IPS-20b (cell line): ENCODE measurements around the gene VRK1.
"Not testable (repeated sequence)": the region's sequence is repeated elsewhere in the genome, so short reads cannot be mapped to it uniquely, and the experiment has no call there.

ENCODE experiments used
- H3K27ac ChIP-seq: one replicate; pipeline ENCODE4 v1.5.1; 2013; ENCODE audit warnings: low read length
- H3K27me3 ChIP-seq: 2 replicates; pipeline ENCODE4 v1.6.1; 2013; ENCODE audit warnings: mild to moderate bottlenecking, low read length, inconsistent platforms; ENCODE audit not compliant: insufficient read depth
- H3K36me3 ChIP-seq: 2 replicates; pipeline ENCODE4 v1.6.1; 2013; ENCODE audit warnings: low read depth, mild to moderate bottlenecking, inconsistent platforms, low read length, moderate library complexity; ENCODE audit not compliant: insufficient read depth
- H3K4me1 ChIP-seq: 2 replicates; pipeline ENCODE4 v1.6.1; 2013; ENCODE audit warnings: mild to moderate bottlenecking, control low read depth, inconsistent platforms, low read length, moderate library complexity; ENCODE audit not compliant: insufficient read depth
- H3K4me3 ChIP-seq: 2 replicates; pipeline ENCODE4 v1.5.1; 2013; ENCODE audit warnings: mild to moderate bottlenecking, low read length, inconsistent platforms
- H3K9ac ChIP-seq: 2 replicates; pipeline ENCODE4 v1.6.1; 2013; ENCODE audit warnings: low read depth, mild to moderate bottlenecking, inconsistent platforms, low read length, moderate library complexity
- H3K9me3 ChIP-seq: 2 replicates; pipeline ENCODE4 v1.6.1; 2013; ENCODE audit warnings: mild to moderate bottlenecking, low read depth, low read length, inconsistent platforms; ENCODE audit not compliant: insufficient read depth

Gene VRK1

GRCh38 chr14:96858643-96859042 is 61.5 kb downstream of the VRK1 start:
- Histone ChIP-seq H3K27ac (no peak overlapping the region), H3K9me3 (no peaks in the 10 kb centered on the region), H3K36me3 (peaks cover 45% of the 10 kb centered on the region), H3K27me3 (no peaks in the 10 kb centered on the region), H3K4me3 (no peak overlapping the region), H3K9ac (no peak overlapping the region), H3K4me1 (peaks cover 22% of the 10 kb centered on the region; the same call in 1 of the 2 replicates)

- Histone ChIP-seq H3K27ac (no peak overlapping the region), H3K4me3 (peak overlapping the region; percentile 50), H3K9ac (peak overlapping the region; percentile 62; the same call in 1 of the 2 replicates), H3K27me3 (no peaks in the 10 kb centered on the region), H3K9me3 (no peaks in the 10 kb centered on the region), H3K36me3 (peaks cover 22% of the 10 kb centered on the region), H3K4me1 (peaks cover 24% of the 10 kb centered on the region; the same call in 1 of the 2 replicates)
These were observed 64.6 kb downstream of the VRK1 start for GRCh38 chr14:96861568-96862310.

- no peak overlapping the region for H3K4me3 ChIP-seq
- peaks cover 32% of the 10 kb centered on the region; the same call in 1 of the 2 replicates for H3K4me1 ChIP-seq
- no peaks in the 10 kb centered on the region for H3K9me3 ChIP-seq
- peak overlapping the region; percentile 62; the same call in 1 of the 2 replicates for H3K9ac ChIP-seq
- peak overlapping the region; percentile 37 for H3K27ac ChIP-seq
- H3K36me3 ChIP-seq: peaks cover 7% of the 10 kb centered on the region; the same call in 1 of the 2 replicates
- H3K27me3 ChIP-seq: no peaks in the 10 kb centered on the region
These were observed 66.3 kb downstream of the VRK1 start for GRCh38 chr14:96863327-96863985.

GRCh38 chr14:96863986-96864330 is 66.8 kb downstream of the VRK1 start:
- Histone ChIP-seq H3K9me3 (no peaks in the 10 kb centered on the region), H3K4me1 (peaks cover 32% of the 10 kb centered on the region; the same call in 1 of the 2 replicates), H3K4me3 (no peak overlapping the region), H3K27ac (no peak overlapping the region), H3K9ac (no peak overlapping the region), H3K27me3 (no peaks in the 10 kb centered on the region), H3K36me3 (peaks cover 7% of the 10 kb centered on the region; the same call in 1 of the 2 replicates)

GRCh38 chr14:96867634-96868033 is 70.5 kb downstream of the VRK1 start:
- Histone ChIP-seq H3K9ac (no peak overlapping the region), H3K9me3 (no peaks in the 10 kb centered on the region), H3K27ac (no peak overlapping the region), H3K36me3 (peaks cover 7% of the 10 kb centered on the region), H3K27me3 (no peaks in the 10 kb centered on the region), H3K4me3 (no peak overlapping the region), H3K4me1 (peaks cover 21% of the 10 kb centered on the region; the same call in 1 of the 2 replicates)

GRCh38 chr14:96874127-96874526 is 76.9 kb downstream of the VRK1 start:
- Histone ChIP-seq H3K9me3 (no peaks in the 10 kb centered on the region), H3K27me3 (no peaks in the 10 kb centered on the region), H3K36me3 (peaks cover 31% of the 10 kb centered on the region), H3K27ac (no peak overlapping the region), H3K4me1 (no peaks in the 10 kb centered on the region), H3K9ac (no peak overlapping the region), H3K4me3 (no peak overlapping the region)

- H3K36me3 ChIP-seq: peaks cover 24% of the 10 kb centered on the region; the same call in 1 of the 2 replicates
- no peak overlapping the region for H3K9ac ChIP-seq
- no peaks in the 10 kb centered on the region for H3K9me3 ChIP-seq
- H3K4me3 ChIP-seq: no peak overlapping the region
- H3K27ac ChIP-seq: no peak overlapping the region
- no peaks in the 10 kb centered on the region for H3K27me3 ChIP-seq
- H3K4me1 ChIP-seq: no peaks in the 10 kb centered on the region
These were observed 79.6 kb downstream of the VRK1 start for GRCh38 chr14:96876747-96877146.

GRCh38 chr14:96881713-96882112 is 84.5 kb downstream of the VRK1 start:
- Histone ChIP-seq H3K27me3 (no peaks in the 10 kb centered on the region), H3K9me3 (no peaks in the 10 kb centered on the region), H3K36me3 (peaks cover 16% of the 10 kb centered on the region; the same call in 1 of the 2 replicates), H3K4me3 (no peak overlapping the region), H3K9ac (no peak overlapping the region), H3K4me1 (no peaks in the 10 kb centered on the region), H3K27ac (no peak overlapping the region)

- peaks cover 13% of the 10 kb centered on the region for H3K4me1 ChIP-seq
- not testable (repeated sequence) for H3K27me3 ChIP-seq, H3K9me3 ChIP-seq, H3K4me3 ChIP-seq, H3K9ac ChIP-seq, H3K36me3 ChIP-seq, H3K27ac ChIP-seq
These were observed 86.8 kb downstream of the VRK1 start for GRCh38 chr14:96883974-96884373.

GRCh38 chr14:96888158-96888557 is 91.0 kb downstream of the VRK1 start:
- Histone ChIP-seq H3K9ac (no peak overlapping the region), H3K4me3 (no peak overlapping the region), H3K27ac (no peak overlapping the region), H3K9me3 (no peaks in the 10 kb centered on the region), H3K36me3 (no peaks in the 10 kb centered on the region), H3K4me1 (peaks cover 13% of the 10 kb centered on the region), H3K27me3 (no peaks in the 10 kb centered on the region)

- H3K4me1 ChIP-seq: peaks cover 13% of the 10 kb centered on the region
- H3K27ac ChIP-seq: no peak overlapping the region
- H3K9me3 ChIP-seq: no peaks in the 10 kb centered on the region
- no peaks in the 10 kb centered on the region for H3K36me3 ChIP-seq
- no peak overlapping the region for H3K4me3 ChIP-seq
- H3K9ac ChIP-seq: no peak overlapping the region
- H3K27me3 ChIP-seq: no peaks in the 10 kb centered on the region
These were observed 91.4 kb downstream of the VRK1 start for GRCh38 chr14:96888593-96888992.

GRCh38 chr14:96889091-96889490 is 91.9 kb downstream of the VRK1 start:
- no peaks in the 10 kb centered on the region for H3K27me3 ChIP-seq
- H3K36me3 ChIP-seq: no peaks in the 10 kb centered on the region
- H3K4me3 ChIP-seq: no peak overlapping the region
- H3K27ac ChIP-seq: no peak overlapping the region
- peaks cover 13% of the 10 kb centered on the region for H3K4me1 ChIP-seq
- H3K9me3 ChIP-seq: no peaks in the 10 kb centered on the region
- no peak overlapping the region for H3K9ac ChIP-seq
